ENCODE measurements around the gene MRGPRD. TPM values are rescaled to one million over a fixed set of nuclear protein-coding genes. Genes with fewer than 3 reads are reported as not detected.

The MRGPRD gene
- total RNA-seq, 2 experiments from 2014 or later = not detected

- no peak for DNase-seq (ENCODE audit: low spot score)
- no peaks in the 10 kb centered on the region for H3K79me2 ChIP-seq (ENCODE audit: insufficient read depth, low read depth, low read length)
- ChIA-PET POLR2A (no interaction called here), CTCF (ENCODE audit: unreplicated experiment) (no interaction called here)
- no peak overlapping the region for H3K27ac ChIP-seq (ENCODE audit: low read depth, low read length, poor library complexity, severe bottlenecking)
- H3K9me2 ChIP-seq (ENCODE audit: insufficient read depth, low read length) = no peaks in the 10 kb centered on the region
- no peak overlapping the region for H3K4me2 ChIP-seq (ENCODE audit: low read length)
- H3K36me3 ChIP-seq (ENCODE audit: insufficient read depth, low read length) = no peaks in the 10 kb centered on the region
- H3K4me3 ChIP-seq (ENCODE audit: low read depth, low read length, poor library complexity, severe bottlenecking) = no peak overlapping the region
- no peak for TF ChIP-seq EZH2phosphoT487 (IDR thresholded peaks at IDR 0.05; ENCODE audit: borderline replicate concordance, low read depth, low read length)
- no peak for TF ChIP-seq CTCF (conservative IDR thresholded peaks at IDR 0.05; ENCODE audit: low read length)
- no peaks in the 10 kb centered on the region for H3K4me1 ChIP-seq (ENCODE audit: insufficient read depth, low read length, poor library complexity, severe bottlenecking)
- no TSS peak for BruUV-seq (replicated peaks)
- H2AFZ ChIP-seq (ENCODE audit: low read length) = no peak overlapping the region
- no peaks in the 10 kb centered on the region for H3K9me3 ChIP-seq (ENCODE audit: low read length)
- H4K20me1 ChIP-seq (ENCODE audit: insufficient read depth, low read length) = no peaks in the 10 kb centered on the region
- intact Hi-C loops (cut with micrococcal nuclease; ENCODE audit: unreplicated experiment) = no loop called here
Measured at GRCh38 chr11:69017951-69018350, 37.2 kb upstream of the MRGPRD start.

- ChIA-PET CTCF (ENCODE audit: unreplicated experiment) (no interaction called here), POLR2A (no interaction called here)
- Histone ChIP-seq H3K27ac (ENCODE audit: low read depth, low read length, poor library complexity, severe bottlenecking) (no peak overlapping the region), H3K4me3 (ENCODE audit: low read depth, low read length, poor library complexity, severe bottlenecking) (no peak overlapping the region), H3K36me3 (ENCODE audit: insufficient read depth, low read length) (no peaks in the 10 kb centered on the region), H3K4me1 (ENCODE audit: insufficient read depth, low read length, poor library complexity, severe bottlenecking) (peaks cover 6% of the 10 kb centered on the region), H4K20me1 (ENCODE audit: insufficient read depth, low read length) (no peaks in the 10 kb centered on the region), H3K9me2 (ENCODE audit: insufficient read depth, low read length) (no peaks in the 10 kb centered on the region), H2AFZ (ENCODE audit: low read length) (no peak overlapping the region), H3K4me2 (ENCODE audit: low read length) (no peak overlapping the region), H3K9me3 (ENCODE audit: low read length) (no peaks in the 10 kb centered on the region), H3K79me2 (ENCODE audit: insufficient read depth, low read depth, low read length) (no peaks in the 10 kb centered on the region)
- DNase-seq (ENCODE audit: low spot score) = no peak
- BruUV-seq (replicated peaks) = no TSS peak
- intact Hi-C loops (cut with micrococcal nuclease; ENCODE audit: unreplicated experiment) = no loop called here
- TF ChIP-seq EZH2phosphoT487 (IDR thresholded peaks at IDR 0.05; ENCODE audit: borderline replicate concordance, low read depth, low read length) (no peak), CTCF (conservative IDR thresholded peaks at IDR 0.05; ENCODE audit: low read length) (no peak)
Measured at GRCh38 chr11:69014898-69015549, 34.2 kb upstream of the MRGPRD start.

GRCh38 chr11:69014084-69014851 is 33.5 kb upstream of the MRGPRD start:
- Histone ChIP-seq H3K9me2 (ENCODE audit: insufficient read depth, low read length) (no peaks in the 10 kb centered on the region), H3K36me3 (ENCODE audit: insufficient read depth, low read length) (no peaks in the 10 kb centered on the region), H3K27ac (ENCODE audit: low read depth, low read length, poor library complexity, severe bottlenecking) (no peak overlapping the region), H3K4me1 (ENCODE audit: insufficient read depth, low read length, poor library complexity, severe bottlenecking) (peaks cover 6% of the 10 kb centered on the region), H3K4me2 (ENCODE audit: low read length) (no peak overlapping the region), H3K4me3 (ENCODE audit: low read depth, low read length, poor library complexity, severe bottlenecking) (no peak overlapping the region), H3K9me3 (ENCODE audit: low read length) (no peaks in the 10 kb centered on the region), H3K79me2 (ENCODE audit: insufficient read depth, low read depth, low read length) (no peaks in the 10 kb centered on the region), H4K20me1 (ENCODE audit: insufficient read depth, low read length) (no peaks in the 10 kb centered on the region), H2AFZ (ENCODE audit: low read length) (no peak overlapping the region)
- intact Hi-C loops (cut with micrococcal nuclease; ENCODE audit: unreplicated experiment) = no loop called here
- TF ChIP-seq EZH2phosphoT487 (IDR thresholded peaks at IDR 0.05; ENCODE audit: borderline replicate concordance, low read depth, low read length) (no peak), CTCF (conservative IDR thresholded peaks at IDR 0.05; ENCODE audit: low read length) (no peak)
- BruUV-seq (replicated peaks) = no TSS peak
- POLR2A ChIA-PET = no interaction called here
- no peak for DNase-seq (ENCODE audit: low spot score)
- CTCF ChIA-PET (ENCODE audit: unreplicated experiment) = no interaction called here
